Fibroblast of the aortic adventitia (primary cell): Measurements from ENCODE around the gene RPRML. TPM values are rescaled to one million over a fixed set of nuclear protein-coding genes. Genes with fewer than 3 reads are reported as not detected.
"Not testable (repeated sequence)": the region's sequence is repeated elsewhere in the genome, so short reads cannot be mapped to it uniquely, and the experiment has no call there.

Experiments
- DNase-seq: peaks from one replicate; pipeline ENCODE4 v3.0.0-alpha.2; 2010; ENCODE audit warnings: low read depth
- H3K4me3 ChIP-seq: 2 replicates; pipeline ENCODE4 v1.5.1; 2011; ENCODE audit warnings: low read depth, mild to moderate bottlenecking, control low read depth, low read length, moderate library complexity
- total RNA-seq: library from RNA; depleted of rRNA; stranded (reverse); fragments of >200 nt; gene quantifications from 2 replicates; pipeline ENCODE4 v1.2.3, GENCODE V29; 2012; ENCODE audit warnings: low replicate concordance
- TF ChIP-seq, protein P1 (sequence below): IDR thresholded peaks from 2 replicates; pipeline ENCODE4 v1.5.1; 2011; ENCODE audit warnings: mild to moderate bottlenecking, low read length, control low read depth, inconsistent platforms; ENCODE audit not compliant: insufficient read depth

Gene RPRML
- total RNA-seq, 1 donor, result not detected

DNA sequence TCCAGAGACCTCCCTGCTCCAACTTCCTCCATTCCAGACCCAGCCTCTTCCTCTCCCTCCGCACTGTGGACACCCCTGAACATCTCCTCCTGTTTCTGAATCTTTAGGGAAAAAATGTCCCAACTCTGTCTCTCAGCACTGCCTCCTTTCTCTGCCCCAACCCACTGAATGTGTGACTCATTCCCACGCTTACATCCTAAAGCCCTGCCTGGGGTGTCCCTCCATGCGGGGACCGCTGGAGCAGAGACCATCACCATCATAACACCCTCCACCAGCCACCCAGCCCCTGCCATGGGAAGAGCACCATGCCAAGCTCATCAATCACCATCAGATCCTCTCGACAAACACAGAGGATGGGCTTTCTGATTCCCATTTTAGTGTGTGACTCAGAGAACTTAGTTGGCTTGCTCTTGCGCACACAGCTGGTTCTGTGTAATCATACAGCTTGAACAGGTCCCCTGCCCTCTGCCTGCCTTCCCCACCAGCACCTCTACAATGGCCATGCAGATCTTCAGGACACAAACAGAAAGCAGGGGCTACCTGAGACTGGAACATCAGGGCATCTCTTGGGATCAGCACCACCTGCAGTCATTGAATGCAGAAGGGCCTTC, 10.7 kb downstream of the RPRML start:
- no peak overlapping the region for H3K4me3 ChIP-seq
- TF ChIP-seq, protein P1, sequence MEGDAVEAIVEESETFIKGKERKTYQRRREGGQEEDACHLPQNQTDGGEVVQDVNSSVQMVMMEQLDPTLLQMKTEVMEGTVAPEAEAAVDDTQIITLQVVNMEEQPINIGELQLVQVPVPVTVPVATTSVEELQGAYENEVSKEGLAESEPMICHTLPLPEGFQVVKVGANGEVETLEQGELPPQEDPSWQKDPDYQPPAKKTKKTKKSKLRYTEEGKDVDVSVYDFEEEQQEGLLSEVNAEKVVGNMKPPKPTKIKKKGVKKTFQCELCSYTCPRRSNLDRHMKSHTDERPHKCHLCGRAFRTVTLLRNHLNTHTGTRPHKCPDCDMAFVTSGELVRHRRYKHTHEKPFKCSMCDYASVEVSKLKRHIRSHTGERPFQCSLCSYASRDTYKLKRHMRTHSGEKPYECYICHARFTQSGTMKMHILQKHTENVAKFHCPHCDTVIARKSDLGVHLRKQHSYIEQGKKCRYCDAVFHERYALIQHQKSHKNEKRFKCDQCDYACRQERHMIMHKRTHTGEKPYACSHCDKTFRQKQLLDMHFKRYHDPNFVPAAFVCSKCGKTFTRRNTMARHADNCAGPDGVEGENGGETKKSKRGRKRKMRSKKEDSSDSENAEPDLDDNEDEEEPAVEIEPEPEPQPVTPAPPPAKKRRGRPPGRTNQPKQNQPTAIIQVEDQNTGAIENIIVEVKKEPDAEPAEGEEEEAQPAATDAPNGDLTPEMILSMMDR, result no peak
- DNase-seq, result no peak

GRCh38 chr17:46964315-46965265, 14.5 kb downstream of the RPRML start:
- TF ChIP-seq, protein P1, result no peak
- no peak overlapping the region for H3K4me3 ChIP-seq
- DNase-seq, result peak; percentile 40

GRCh38 chr17:46963571-46963970, 15.5 kb downstream of the RPRML start:
- TF ChIP-seq, protein P1, result no peak
- no peak for DNase-seq
- H3K4me3 ChIP-seq, result no peak overlapping the region

GRCh38 chr17:46962374-46962790, 16.7 kb downstream of the RPRML start:
- TF ChIP-seq, protein P1, result no peak
- H3K4me3 ChIP-seq, result no peak overlapping the region
- DNase-seq, result peak; percentile 90

GRCh38 chr17:46960152-46960551, 18.9 kb downstream of the RPRML start:
- TF ChIP-seq, protein P1, result no peak
- H3K4me3 ChIP-seq, result no peak overlapping the region

DNA sequence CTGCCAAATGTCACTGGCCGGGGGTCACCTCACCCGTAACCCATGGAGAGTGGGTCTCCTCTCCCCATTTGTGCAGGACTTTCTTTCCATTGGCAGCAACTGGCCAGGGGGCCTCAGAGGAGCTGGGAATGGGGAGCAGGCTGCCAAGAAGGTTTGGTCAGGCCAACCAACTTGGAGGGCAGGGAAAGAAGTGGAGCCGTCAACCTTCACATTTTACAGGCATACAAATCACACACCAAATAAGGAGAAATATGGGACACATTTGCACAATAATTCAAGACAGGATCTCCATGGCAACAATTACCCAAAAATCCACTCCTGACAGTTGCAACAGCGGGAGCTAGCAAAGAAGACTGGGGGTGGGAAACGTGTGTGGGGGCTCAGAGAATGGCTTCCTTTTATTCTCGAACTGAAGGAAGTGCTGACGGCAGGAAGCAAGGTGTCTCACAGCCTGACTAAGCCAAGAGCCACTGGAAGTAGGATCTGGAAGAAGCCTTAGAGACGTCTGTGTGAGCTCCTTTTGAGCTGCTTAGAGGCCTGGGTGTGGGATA, 20.9 kb downstream of the RPRML start:
- TF ChIP-seq, protein P1, result no peak
- DNase-seq, result no peak

More at GRCh38 chr17:46960152-46960551, 18.9 kb downstream of the RPRML start:
- no peak for DNase-seq

DNA sequence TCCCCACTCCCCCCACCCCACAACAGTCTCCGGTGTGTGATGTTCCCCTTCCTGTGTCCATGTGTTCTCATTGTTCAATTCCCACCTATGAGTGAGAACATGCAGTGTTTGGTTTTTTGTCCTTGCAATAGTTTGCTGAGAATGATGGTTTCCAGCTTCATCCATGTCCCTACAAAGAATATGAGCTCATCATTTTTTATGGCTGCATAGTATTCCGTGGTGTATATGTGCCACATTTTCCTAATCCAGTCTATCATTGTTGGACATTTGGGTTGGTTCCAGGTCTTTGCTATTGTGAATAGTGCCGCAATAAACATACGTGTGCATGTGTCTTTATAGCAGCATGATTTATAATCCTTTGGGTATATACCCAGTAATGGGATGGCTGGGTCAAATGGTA, 25.9 kb downstream of the RPRML start:
- not testable (repeated sequence) for DNase-seq, H3K4me3 ChIP-seq

More for the DNA sequence above, 20.9 kb downstream of the RPRML start:
- H3K4me3 ChIP-seq, result no peak overlapping the region
